ENCODE measurements around the gene LAMA3. TPM values are rescaled to one million over a fixed set of nuclear protein-coding genes. Genes with fewer than 3 reads are reported as not detected.

LAMA3 gene
- total and polyA plus RNA-seq, 4 donors: 0.26 to 3.9 (median 0.37) TPM

DNA sequence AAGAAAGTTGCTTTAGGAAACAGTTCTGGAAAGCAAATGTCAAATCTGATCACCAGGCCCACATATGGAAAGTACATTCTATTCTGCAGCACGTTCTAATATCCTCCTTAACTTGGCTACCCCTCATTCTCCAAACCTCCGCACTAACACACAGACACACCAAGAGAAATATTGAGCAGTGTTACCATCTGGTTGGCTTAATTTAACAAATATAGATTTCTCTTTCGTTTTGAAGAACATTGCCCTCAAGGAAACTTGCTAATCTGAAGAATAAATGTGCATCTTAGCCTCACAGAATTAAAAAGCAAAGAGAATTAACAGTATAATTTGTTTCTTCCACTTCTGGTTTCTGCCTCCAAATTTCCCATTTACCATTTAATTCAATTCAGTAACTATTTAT, 252.5 kb downstream of the LAMA3 start:
- no peaks in the 10 kb centered on the region for H3K36me3 ChIP-seq (ENCODE audit: control insufficient read depth in 4 of 4, insufficient read depth in 3 of 4, low read depth in 1 of 4, low read length in 3 of 4)
- no peak overlapping the region for H3K9ac ChIP-seq (ENCODE audit: low read depth in 1 of 2, low read length in 2 of 2)
- H3K27me3 ChIP-seq (ENCODE audit: control insufficient read depth in 4 of 4, insufficient read depth in 4 of 4, low read length in 3 of 4): no peaks in the 10 kb centered on the region
- H3K4me1 ChIP-seq (ENCODE audit: control insufficient read depth in 4 of 4, insufficient read depth in 4 of 4, low read length in 3 of 4): no peaks in the 10 kb centered on the region
- no peak overlapping the region for H3K27ac ChIP-seq (ENCODE audit: low read depth in 1 of 2, low read length in 2 of 2)
- 91% methylated on average over 3 of the region's 3 CpGs for WGBS
- TF ChIP-seq HNF4A (conservative IDR thresholded peaks at IDR 0.05) (no peak), RAD21 (IDR thresholded peaks at IDR 0.05) (no peak), JUND (IDR thresholded peaks at IDR 0.05) (no peak), FOXA1 (IDR thresholded peaks at IDR 0.05) (no peak), HNF4G (IDR thresholded peaks at IDR 0.05) (no peak)
- TF ChIP-seq, protein P1, sequence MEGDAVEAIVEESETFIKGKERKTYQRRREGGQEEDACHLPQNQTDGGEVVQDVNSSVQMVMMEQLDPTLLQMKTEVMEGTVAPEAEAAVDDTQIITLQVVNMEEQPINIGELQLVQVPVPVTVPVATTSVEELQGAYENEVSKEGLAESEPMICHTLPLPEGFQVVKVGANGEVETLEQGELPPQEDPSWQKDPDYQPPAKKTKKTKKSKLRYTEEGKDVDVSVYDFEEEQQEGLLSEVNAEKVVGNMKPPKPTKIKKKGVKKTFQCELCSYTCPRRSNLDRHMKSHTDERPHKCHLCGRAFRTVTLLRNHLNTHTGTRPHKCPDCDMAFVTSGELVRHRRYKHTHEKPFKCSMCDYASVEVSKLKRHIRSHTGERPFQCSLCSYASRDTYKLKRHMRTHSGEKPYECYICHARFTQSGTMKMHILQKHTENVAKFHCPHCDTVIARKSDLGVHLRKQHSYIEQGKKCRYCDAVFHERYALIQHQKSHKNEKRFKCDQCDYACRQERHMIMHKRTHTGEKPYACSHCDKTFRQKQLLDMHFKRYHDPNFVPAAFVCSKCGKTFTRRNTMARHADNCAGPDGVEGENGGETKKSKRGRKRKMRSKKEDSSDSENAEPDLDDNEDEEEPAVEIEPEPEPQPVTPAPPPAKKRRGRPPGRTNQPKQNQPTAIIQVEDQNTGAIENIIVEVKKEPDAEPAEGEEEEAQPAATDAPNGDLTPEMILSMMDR (IDR thresholded peaks at IDR 0.05; ENCODE audit: low read depth, low read length, missing input control): no peak
- TF ChIP-seq, protein P2, sequence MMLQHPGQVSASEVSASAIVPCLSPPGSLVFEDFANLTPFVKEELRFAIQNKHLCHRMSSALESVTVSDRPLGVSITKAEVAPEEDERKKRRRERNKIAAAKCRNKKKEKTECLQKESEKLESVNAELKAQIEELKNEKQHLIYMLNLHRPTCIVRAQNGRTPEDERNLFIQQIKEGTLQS (IDR thresholded peaks at IDR 0.05): no peak
- TF ChIP-seq, protein P3, sequence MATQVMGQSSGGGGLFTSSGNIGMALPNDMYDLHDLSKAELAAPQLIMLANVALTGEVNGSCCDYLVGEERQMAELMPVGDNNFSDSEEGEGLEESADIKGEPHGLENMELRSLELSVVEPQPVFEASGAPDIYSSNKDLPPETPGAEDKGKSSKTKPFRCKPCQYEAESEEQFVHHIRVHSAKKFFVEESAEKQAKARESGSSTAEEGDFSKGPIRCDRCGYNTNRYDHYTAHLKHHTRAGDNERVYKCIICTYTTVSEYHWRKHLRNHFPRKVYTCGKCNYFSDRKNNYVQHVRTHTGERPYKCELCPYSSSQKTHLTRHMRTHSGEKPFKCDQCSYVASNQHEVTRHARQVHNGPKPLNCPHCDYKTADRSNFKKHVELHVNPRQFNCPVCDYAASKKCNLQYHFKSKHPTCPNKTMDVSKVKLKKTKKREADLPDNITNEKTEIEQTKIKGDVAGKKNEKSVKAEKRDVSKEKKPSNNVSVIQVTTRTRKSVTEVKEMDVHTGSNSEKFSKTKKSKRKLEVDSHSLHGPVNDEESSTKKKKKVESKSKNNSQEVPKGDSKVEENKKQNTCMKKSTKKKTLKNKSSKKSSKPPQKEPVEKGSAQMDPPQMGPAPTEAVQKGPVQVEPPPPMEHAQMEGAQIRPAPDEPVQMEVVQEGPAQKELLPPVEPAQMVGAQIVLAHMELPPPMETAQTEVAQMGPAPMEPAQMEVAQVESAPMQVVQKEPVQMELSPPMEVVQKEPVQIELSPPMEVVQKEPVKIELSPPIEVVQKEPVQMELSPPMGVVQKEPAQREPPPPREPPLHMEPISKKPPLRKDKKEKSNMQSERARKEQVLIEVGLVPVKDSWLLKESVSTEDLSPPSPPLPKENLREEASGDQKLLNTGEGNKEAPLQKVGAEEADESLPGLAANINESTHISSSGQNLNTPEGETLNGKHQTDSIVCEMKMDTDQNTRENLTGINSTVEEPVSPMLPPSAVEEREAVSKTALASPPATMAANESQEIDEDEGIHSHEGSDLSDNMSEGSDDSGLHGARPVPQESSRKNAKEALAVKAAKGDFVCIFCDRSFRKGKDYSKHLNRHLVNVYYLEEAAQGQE (IDR thresholded peaks at IDR 0.05): no peak
- H3K4me3 ChIP-seq (ENCODE audit: low read depth in 1 of 3, low read length in 3 of 3): no peak overlapping the region
- DNase-seq (ENCODE audit: low spot score): no peak
- no peaks in the 10 kb centered on the region for H3K9me3 ChIP-seq (ENCODE audit: control insufficient read depth in 4 of 4, low read length in 3 of 4)

DNA sequence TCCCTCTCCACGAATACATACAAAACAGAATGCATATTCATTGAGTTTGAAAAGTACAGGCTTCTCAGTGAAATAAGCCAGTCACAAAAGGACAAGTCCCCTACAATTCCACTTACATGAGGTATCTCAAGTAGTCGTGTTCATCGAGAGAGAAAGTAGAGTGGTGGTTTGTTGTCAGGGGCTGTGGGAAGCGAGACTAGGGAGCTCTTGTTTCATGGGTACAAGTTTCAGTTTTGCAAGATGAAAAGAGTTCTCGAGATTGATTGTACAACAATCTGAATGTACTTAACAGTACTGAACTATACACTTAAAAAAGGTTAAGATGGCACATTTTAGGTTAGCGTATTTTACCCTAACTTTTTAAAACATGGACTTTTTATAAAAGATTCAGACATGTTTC, 253.9 kb downstream of the LAMA3 start:
- H3K9ac ChIP-seq (ENCODE audit: low read depth in 1 of 2, low read length in 2 of 2): no peak overlapping the region
- DNase-seq (ENCODE audit: low spot score): no peak
- no peak for TF ChIP-seq RAD21 (IDR thresholded peaks at IDR 0.05)
- TF ChIP-seq, protein P3 (IDR thresholded peaks at IDR 0.05): no peak
- TF ChIP-seq FOXA1 (IDR thresholded peaks at IDR 0.05): no peak
- no peak for TF ChIP-seq FOXA2 (IDR thresholded peaks at IDR 0.05)
- TF ChIP-seq, protein P1 (IDR thresholded peaks at IDR 0.05; ENCODE audit: low read depth, low read length, missing input control): no peak
- WGBS: 88% methylated on average over 6 of the region's 6 CpGs
- no peaks in the 10 kb centered on the region for H3K27me3 ChIP-seq (ENCODE audit: control insufficient read depth in 4 of 4, insufficient read depth in 4 of 4, low read length in 3 of 4)
- no peak overlapping the region for H3K27ac ChIP-seq (ENCODE audit: low read depth in 1 of 2, low read length in 2 of 2)
- H3K36me3 ChIP-seq (ENCODE audit: control insufficient read depth in 4 of 4, insufficient read depth in 3 of 4, low read depth in 1 of 4, low read length in 3 of 4): no peaks in the 10 kb centered on the region
- H3K4me3 ChIP-seq (ENCODE audit: low read depth in 1 of 3, low read length in 3 of 3): no peak overlapping the region
- H3K9me3 ChIP-seq (ENCODE audit: control insufficient read depth in 4 of 4, low read length in 3 of 4): no peaks in the 10 kb centered on the region
- no peaks in the 10 kb centered on the region for H3K4me1 ChIP-seq (ENCODE audit: control insufficient read depth in 4 of 4, insufficient read depth in 4 of 4, low read length in 3 of 4)
